ENCODE results near the gene ERC2.

ERC2 gene

DNA sequence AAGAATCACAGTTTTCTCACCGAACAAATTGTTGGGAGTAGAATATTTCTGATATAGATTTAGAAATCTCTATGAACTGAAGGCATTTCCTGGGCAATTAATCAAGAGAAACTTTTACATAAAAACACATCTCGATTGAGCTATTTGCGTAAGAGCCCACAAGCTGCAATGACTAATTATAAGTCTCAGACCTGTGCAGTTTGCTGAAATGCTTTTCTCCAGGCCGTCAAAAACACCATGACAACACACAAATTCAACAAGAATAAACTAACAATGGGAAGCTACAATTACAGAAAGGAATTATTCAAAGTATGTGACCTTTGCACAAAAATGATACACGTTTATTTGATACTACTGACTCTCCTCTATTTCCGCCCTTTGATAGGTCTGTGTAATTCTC is 499.9 kb downstream of the ERC2 start:
- Histone ChIP-seq H3K27me3 (ENCODE audit: control insufficient read depth in 1 of 2, insufficient read depth in 2 of 2, low read length in 2 of 2) (no peaks in the 10 kb centered on the region), H3K4me3 (ENCODE audit: low read depth in 1 of 2, low read length in 2 of 2) (no peak overlapping the region), H3K27ac (ENCODE audit: low read depth, low read length) (no peak overlapping the region), H3K4me1 (ENCODE audit: control insufficient read depth in 1 of 2, insufficient read depth in 2 of 2, low read length in 2 of 2) (no peaks in the 10 kb centered on the region), H3K9me3 (ENCODE audit: control insufficient read depth in 1 of 2, low read length in 2 of 2) (no peaks in the 10 kb centered on the region), H3K36me3 (ENCODE audit: control insufficient read depth in 1 of 2, insufficient read depth in 2 of 2, low read length in 2 of 2) (no peaks in the 10 kb centered on the region), H3K9ac (ENCODE audit: low read depth in 1 of 2, low read length in 2 of 2) (no peak overlapping the region)

DNA sequence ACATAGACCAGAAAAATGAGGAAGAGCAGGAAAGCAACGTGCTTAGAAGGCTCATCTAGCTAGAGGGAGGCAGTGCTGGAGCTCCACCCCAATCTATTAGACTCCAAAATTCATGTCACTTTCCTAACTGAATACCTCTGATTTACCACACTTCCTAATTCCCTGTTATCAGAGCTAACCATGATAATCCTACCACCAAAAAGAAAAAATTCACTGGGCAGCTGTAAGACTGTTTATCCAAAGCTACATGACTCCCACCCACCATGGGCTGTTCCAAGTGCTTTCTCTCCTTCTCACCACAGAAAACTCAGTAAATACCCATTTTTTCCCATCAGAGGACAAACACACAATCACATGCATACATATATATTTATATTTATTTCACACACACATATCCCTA is 501.7 kb downstream of the ERC2 start:
- no peaks in the 10 kb centered on the region for H3K27me3 ChIP-seq (ENCODE audit: control insufficient read depth in 1 of 2, insufficient read depth in 2 of 2, low read length in 2 of 2)
- H3K27ac ChIP-seq (ENCODE audit: low read depth, low read length) = no peak overlapping the region
- no peaks in the 10 kb centered on the region for H3K9me3 ChIP-seq (ENCODE audit: control insufficient read depth in 1 of 2, low read length in 2 of 2)

DNA sequence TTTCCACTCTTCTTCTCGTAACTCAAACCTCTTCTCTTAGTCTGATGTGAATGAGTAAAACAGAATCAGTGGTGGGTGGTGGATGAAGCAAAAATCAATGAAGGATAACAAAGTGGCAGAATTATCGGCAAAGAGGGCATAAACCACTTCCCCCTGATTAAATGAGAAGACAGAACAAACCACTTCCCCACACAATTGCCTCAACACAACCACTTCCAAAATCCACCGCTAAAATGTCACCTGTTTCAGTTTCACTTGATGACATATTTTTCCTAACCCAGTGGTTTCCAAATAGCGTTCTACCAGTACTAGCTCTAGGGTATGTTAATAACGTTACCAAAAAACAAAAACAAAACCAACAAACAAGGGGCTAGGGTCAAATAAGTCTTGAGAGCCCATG is 502.5 kb downstream of the ERC2 start:
- no peak overlapping the region for H3K4me3 ChIP-seq (ENCODE audit: low read depth in 1 of 2, low read length in 2 of 2)
- H3K4me1 ChIP-seq (ENCODE audit: control insufficient read depth in 1 of 2, insufficient read depth in 2 of 2, low read length in 2 of 2) = no peaks in the 10 kb centered on the region
- H3K9ac ChIP-seq (ENCODE audit: low read depth in 1 of 2, low read length in 2 of 2) = no peak overlapping the region
- no peaks in the 10 kb centered on the region for H3K9me3 ChIP-seq (ENCODE audit: control insufficient read depth in 1 of 2, low read length in 2 of 2)
- no peak overlapping the region for H3K27ac ChIP-seq (ENCODE audit: low read depth, low read length)
- no peaks in the 10 kb centered on the region for H3K36me3 ChIP-seq (ENCODE audit: control insufficient read depth in 1 of 2, insufficient read depth in 2 of 2, low read length in 2 of 2)
- H3K27me3 ChIP-seq (ENCODE audit: control insufficient read depth in 1 of 2, insufficient read depth in 2 of 2, low read length in 2 of 2) = no peaks in the 10 kb centered on the region

More for the DNA sequence above, 501.7 kb downstream of the ERC2 start:
- Histone ChIP-seq H3K36me3 (ENCODE audit: control insufficient read depth in 1 of 2, insufficient read depth in 2 of 2, low read length in 2 of 2) (no peaks in the 10 kb centered on the region), H3K9ac (ENCODE audit: low read depth in 1 of 2, low read length in 2 of 2) (no peak overlapping the region), H3K4me1 (ENCODE audit: control insufficient read depth in 1 of 2, insufficient read depth in 2 of 2, low read length in 2 of 2) (no peaks in the 10 kb centered on the region), H3K4me3 (ENCODE audit: low read depth in 1 of 2, low read length in 2 of 2) (no peak overlapping the region)

DNA sequence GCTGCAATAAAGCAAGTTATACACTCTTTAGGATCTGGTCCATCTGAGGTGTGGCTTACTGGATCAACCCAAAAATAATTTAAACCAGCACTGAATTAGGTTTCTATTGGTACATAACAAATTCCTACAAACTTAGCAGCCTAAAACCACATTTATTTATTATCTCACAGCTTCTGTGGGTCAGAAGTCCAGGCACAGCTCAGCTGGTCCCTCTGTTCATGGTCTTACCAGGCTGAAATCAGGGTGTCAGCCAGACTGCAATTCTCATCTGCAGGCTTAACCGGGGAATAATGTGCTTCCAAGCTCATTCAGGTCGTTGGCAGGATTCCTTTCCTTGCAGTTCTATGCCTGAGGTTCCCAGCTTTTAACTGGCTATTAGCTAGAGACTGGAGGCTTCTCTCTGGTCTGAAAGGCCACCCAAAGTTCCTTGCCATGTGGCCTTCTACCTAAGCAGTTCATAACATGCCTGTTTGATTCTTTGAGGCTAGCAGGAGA is 503.7 kb downstream of the ERC2 start:
- Histone ChIP-seq H3K9ac (ENCODE audit: low read depth in 1 of 2, low read length in 2 of 2) (no peak overlapping the region), H3K27ac (ENCODE audit: low read depth, low read length) (no peak overlapping the region), H3K36me3 (ENCODE audit: control insufficient read depth in 1 of 2, insufficient read depth in 2 of 2, low read length in 2 of 2) (no peaks in the 10 kb centered on the region), H3K27me3 (ENCODE audit: control insufficient read depth in 1 of 2, insufficient read depth in 2 of 2, low read length in 2 of 2) (no peaks in the 10 kb centered on the region), H3K4me3 (ENCODE audit: low read depth in 1 of 2, low read length in 2 of 2) (no peak overlapping the region), H3K9me3 (ENCODE audit: control insufficient read depth in 1 of 2, low read length in 2 of 2) (no peaks in the 10 kb centered on the region), H3K4me1 (ENCODE audit: control insufficient read depth in 1 of 2, insufficient read depth in 2 of 2, low read length in 2 of 2) (no peaks in the 10 kb centered on the region)

DNA sequence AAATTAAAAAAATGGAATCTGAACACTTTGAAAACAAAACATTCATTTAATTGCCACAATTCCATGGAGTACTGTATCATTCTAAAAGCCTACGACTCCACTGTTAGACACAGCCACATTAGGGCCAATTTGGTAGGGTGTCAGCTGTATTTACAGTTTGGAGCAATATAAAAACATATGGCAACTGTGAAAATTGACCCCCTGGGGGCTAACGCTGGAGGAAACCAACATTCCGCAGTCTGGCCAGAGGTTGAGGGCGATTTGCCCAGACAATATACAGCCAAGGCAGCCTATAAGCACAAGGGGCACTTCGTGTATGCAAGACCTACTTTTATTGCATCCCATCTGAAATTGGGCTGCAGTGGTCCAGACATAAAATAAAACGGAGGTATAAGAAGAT is 504.7 kb downstream of the ERC2 start:
- no peak overlapping the region for H3K9ac ChIP-seq (ENCODE audit: low read depth in 1 of 2, low read length in 2 of 2)
- H3K36me3 ChIP-seq (ENCODE audit: control insufficient read depth in 1 of 2, insufficient read depth in 2 of 2, low read length in 2 of 2) = no peaks in the 10 kb centered on the region
- H3K4me3 ChIP-seq (ENCODE audit: low read depth in 1 of 2, low read length in 2 of 2) = no peak overlapping the region
- H3K9me3 ChIP-seq (ENCODE audit: control insufficient read depth in 1 of 2, low read length in 2 of 2) = no peaks in the 10 kb centered on the region
- no peaks in the 10 kb centered on the region for H3K27me3 ChIP-seq (ENCODE audit: control insufficient read depth in 1 of 2, insufficient read depth in 2 of 2, low read length in 2 of 2)
- H3K4me1 ChIP-seq (ENCODE audit: control insufficient read depth in 1 of 2, insufficient read depth in 2 of 2, low read length in 2 of 2) = no peaks in the 10 kb centered on the region
- no peak overlapping the region for H3K27ac ChIP-seq (ENCODE audit: low read depth, low read length)

DNA sequence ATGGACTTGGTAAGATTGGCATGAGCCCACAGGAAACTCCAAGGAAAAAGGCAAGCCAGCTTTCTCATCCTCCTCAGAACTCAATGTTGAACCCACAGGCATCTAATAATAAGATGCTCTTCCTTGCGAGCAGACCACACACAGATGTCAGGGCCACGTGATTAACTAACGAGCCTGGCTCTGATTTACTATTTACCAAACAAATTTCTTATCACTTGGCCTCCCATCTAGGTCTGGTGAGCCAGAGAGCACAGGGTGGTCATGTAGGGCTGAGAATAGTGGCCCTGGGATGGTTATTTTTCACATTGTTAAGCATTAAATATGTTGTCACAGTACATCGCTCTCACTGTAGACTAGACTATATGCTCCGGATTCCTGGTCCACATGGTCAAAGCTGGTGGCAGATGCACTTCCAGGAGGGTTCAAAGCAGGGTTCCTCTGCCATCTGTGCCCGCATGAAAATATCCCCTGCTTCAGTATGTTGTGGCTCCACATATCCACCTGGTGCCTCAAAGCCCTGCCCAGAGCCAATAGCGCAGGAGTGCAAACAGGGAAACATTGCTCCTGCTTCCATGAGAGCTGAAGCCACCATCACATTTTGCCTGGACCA is 508.7 kb downstream of the ERC2 start:
- no peak overlapping the region for H3K4me3 ChIP-seq (ENCODE audit: low read depth in 1 of 2, low read length in 2 of 2)
- H3K27me3 ChIP-seq (ENCODE audit: control insufficient read depth in 1 of 2, insufficient read depth in 2 of 2, low read length in 2 of 2) = no peaks in the 10 kb centered on the region
- no peaks in the 10 kb centered on the region for H3K9me3 ChIP-seq (ENCODE audit: control insufficient read depth in 1 of 2, low read length in 2 of 2)
- H3K4me1 ChIP-seq (ENCODE audit: control insufficient read depth in 1 of 2, insufficient read depth in 2 of 2, low read length in 2 of 2) = no peaks in the 10 kb centered on the region
- H3K36me3 ChIP-seq (ENCODE audit: control insufficient read depth in 1 of 2, insufficient read depth in 2 of 2, low read length in 2 of 2) = no peaks in the 10 kb centered on the region
- H3K9ac ChIP-seq (ENCODE audit: low read depth in 1 of 2, low read length in 2 of 2) = no peak overlapping the region
- no peak overlapping the region for H3K27ac ChIP-seq (ENCODE audit: low read depth, low read length)

DNA sequence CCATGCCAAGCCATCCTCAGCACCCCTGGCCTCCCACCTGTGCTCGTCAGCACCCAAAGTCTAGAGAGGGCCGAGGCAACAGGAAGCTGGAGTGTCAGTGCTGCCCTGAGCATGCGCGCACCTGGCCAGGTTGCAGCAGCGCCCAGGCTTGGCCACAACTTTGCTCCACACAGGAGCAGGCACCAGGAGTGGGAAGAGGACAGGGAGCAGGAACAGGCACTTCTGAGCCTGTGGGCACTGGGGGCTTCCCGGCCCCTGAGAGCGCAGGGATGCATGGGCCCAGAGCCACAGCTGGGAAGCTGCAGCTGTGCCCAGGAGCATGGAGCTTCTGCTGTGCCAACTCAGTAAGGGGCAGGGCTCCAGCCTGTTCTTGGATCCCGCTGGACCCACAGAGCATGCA is 509.7 kb downstream of the ERC2 start:
- no peak overlapping the region for H3K9ac ChIP-seq (ENCODE audit: low read depth in 1 of 2, low read length in 2 of 2)
- no peaks in the 10 kb centered on the region for H3K27me3 ChIP-seq (ENCODE audit: control insufficient read depth in 1 of 2, insufficient read depth in 2 of 2, low read length in 2 of 2)
- H3K9me3 ChIP-seq (ENCODE audit: control insufficient read depth in 1 of 2, low read length in 2 of 2) = no peaks in the 10 kb centered on the region
- H3K36me3 ChIP-seq (ENCODE audit: control insufficient read depth in 1 of 2, insufficient read depth in 2 of 2, low read length in 2 of 2) = no peaks in the 10 kb centered on the region
- H3K27ac ChIP-seq (ENCODE audit: low read depth, low read length) = no peak overlapping the region
- H3K4me1 ChIP-seq (ENCODE audit: control insufficient read depth in 1 of 2, insufficient read depth in 2 of 2, low read length in 2 of 2) = no peaks in the 10 kb centered on the region
- no peak overlapping the region for H3K4me3 ChIP-seq (ENCODE audit: low read depth in 1 of 2, low read length in 2 of 2)

DNA sequence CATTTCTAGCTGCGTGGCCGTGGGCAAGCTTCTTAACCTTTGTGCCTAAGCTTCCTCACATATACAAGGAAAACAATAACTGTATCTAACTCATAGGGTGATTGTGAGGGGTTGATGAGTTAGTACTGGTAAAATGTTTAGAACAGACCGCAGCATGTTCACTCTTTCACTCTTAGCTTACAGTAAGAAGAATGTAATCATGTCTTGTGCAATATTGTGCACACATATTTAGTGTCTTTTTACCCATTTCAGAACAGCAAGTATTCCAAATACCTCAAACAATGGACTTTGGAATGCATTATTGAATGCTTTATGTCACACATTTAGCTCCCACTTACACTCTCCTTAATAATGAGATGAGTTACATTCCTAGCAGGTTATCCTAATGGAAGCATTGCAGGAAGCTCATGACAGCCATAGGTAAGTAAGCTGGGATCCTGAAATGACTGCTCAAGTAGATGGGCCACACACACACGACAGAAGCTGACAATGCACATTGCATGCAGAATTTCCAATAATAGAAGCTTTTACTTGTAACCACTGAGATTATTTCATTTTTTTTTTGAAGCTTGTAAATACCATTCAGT is 512.3 kb downstream of the ERC2 start:
- Histone ChIP-seq H3K4me1 (ENCODE audit: control insufficient read depth in 1 of 2, insufficient read depth in 2 of 2, low read length in 2 of 2) (no peaks in the 10 kb centered on the region), H3K36me3 (ENCODE audit: control insufficient read depth in 1 of 2, insufficient read depth in 2 of 2, low read length in 2 of 2) (no peaks in the 10 kb centered on the region), H3K4me3 (ENCODE audit: low read depth in 1 of 2, low read length in 2 of 2) (no peak overlapping the region), H3K9me3 (ENCODE audit: control insufficient read depth in 1 of 2, low read length in 2 of 2) (no peaks in the 10 kb centered on the region), H3K9ac (ENCODE audit: low read depth in 1 of 2, low read length in 2 of 2) (no peak overlapping the region), H3K27ac (ENCODE audit: low read depth, low read length) (no peak overlapping the region), H3K27me3 (ENCODE audit: control insufficient read depth in 1 of 2, insufficient read depth in 2 of 2, low read length in 2 of 2) (no peaks in the 10 kb centered on the region)

DNA sequence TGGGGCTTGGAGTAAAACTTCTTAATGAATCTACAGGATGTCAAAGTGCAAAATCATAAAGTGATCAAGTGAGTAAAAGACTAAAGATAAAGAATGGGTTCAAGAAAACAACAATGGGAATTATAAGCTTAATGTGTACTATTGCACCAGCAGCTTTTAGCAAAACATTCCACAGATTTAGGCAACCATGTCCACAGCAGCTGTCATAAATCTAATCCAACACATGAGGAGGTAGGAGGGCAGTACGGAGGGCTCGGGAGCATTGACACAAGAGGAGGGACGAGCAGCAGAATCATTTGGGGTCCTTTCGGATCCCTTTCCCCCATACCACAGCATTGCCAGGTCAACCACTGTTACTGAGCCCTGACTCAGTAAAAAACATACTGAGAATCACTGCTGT is 516.9 kb downstream of the ERC2 start:
- H3K36me3 ChIP-seq (ENCODE audit: control insufficient read depth in 1 of 2, insufficient read depth in 2 of 2, low read length in 2 of 2) = no peaks in the 10 kb centered on the region
- H3K9me3 ChIP-seq (ENCODE audit: control insufficient read depth in 1 of 2, low read length in 2 of 2) = no peaks in the 10 kb centered on the region
- no peaks in the 10 kb centered on the region for H3K27me3 ChIP-seq (ENCODE audit: control insufficient read depth in 1 of 2, insufficient read depth in 2 of 2, low read length in 2 of 2)
- H3K9ac ChIP-seq (ENCODE audit: low read depth in 1 of 2, low read length in 2 of 2) = no peak overlapping the region
- no peak overlapping the region for H3K27ac ChIP-seq (ENCODE audit: low read depth, low read length)
- no peak overlapping the region for H3K4me3 ChIP-seq (ENCODE audit: low read depth in 1 of 2, low read length in 2 of 2)
- H3K4me1 ChIP-seq (ENCODE audit: control insufficient read depth in 1 of 2, insufficient read depth in 2 of 2, low read length in 2 of 2) = no peaks in the 10 kb centered on the region

DNA sequence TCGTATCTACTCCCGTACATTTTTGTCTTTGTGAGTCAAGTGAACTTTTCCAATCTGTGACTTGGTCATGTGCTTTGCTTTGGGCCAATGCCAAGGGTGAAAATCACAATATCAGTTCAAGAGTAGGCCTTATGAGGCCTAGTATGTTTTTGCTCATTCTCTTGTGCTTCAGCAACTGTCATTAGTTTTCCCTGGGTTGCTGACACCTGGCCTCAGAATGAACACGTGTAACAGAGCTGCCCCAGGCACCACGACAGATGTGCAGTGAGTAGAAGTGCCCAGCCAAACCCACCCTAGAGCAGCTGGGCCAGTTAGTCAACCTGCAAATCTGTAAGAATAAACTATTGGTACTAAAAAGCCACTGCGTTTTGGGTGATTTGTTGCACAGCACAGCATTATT is 520.9 kb downstream of the ERC2 start:
- Histone ChIP-seq H3K27me3 (ENCODE audit: control insufficient read depth in 1 of 2, insufficient read depth in 2 of 2, low read length in 2 of 2) (no peaks in the 10 kb centered on the region), H3K36me3 (ENCODE audit: control insufficient read depth in 1 of 2, insufficient read depth in 2 of 2, low read length in 2 of 2) (no peaks in the 10 kb centered on the region), H3K9me3 (ENCODE audit: control insufficient read depth in 1 of 2, low read length in 2 of 2) (no peaks in the 10 kb centered on the region), H3K4me1 (ENCODE audit: control insufficient read depth in 1 of 2, insufficient read depth in 2 of 2, low read length in 2 of 2) (no peaks in the 10 kb centered on the region), H3K9ac (ENCODE audit: low read depth in 1 of 2, low read length in 2 of 2) (no peak overlapping the region), H3K4me3 (ENCODE audit: low read depth in 1 of 2, low read length in 2 of 2) (no peak overlapping the region), H3K27ac (ENCODE audit: low read depth, low read length) (no peak overlapping the region)
